Transverse colon (tissue), 3 donors: ENCODE measurements around the gene GABPB1.

ENCODE experiments used
- CTCF ChIP-seq, 5 experiments: fragments of 200-600 bp in 3 of 5; fragments of 450-650 bp in 2 of 5; sonication (generic) in 3 of 5; IDR thresholded peaks; 1 replicate in 2 of 5; 2 replicates in 3 of 5; pipeline ENCODE4 v1.5.1; 2016 to 2017; ENCODE audit warnings: antibody characterized with exemption in 5 of 5, inconsistent platforms in 3 of 5, mild to moderate bottlenecking in 2 of 5, moderate library complexity in 1 of 5
- POLR2A ChIP-seq: fragments of 450-650 bp; IDR thresholded peaks from one replicate; pipeline ENCODE4 v1.6.1; 2016; ENCODE audit warnings: antibody characterized with exemption, mild to moderate bottlenecking, moderate library complexity

- no peak for TF ChIP-seq POLR2A
- no peak for TF ChIP-seq CTCF (IDR thresholded peaks at IDR 0.05)
Observed at GRCh38 chr15:50390554-50391264, 35.7 kb upstream of the GABPB1 start.
